Diencephalon (tissue), 1 donor: ENCODE results near the gene IL12RB1. TPM values are rescaled to one million over a fixed set of nuclear protein-coding genes. Genes with fewer than 3 reads are reported as not detected.

Experiments used
- total RNA-seq: library from RNA; depleted of rRNA; stranded (reverse); fragments of >200 nt; gene quantifications from one replicate; pipeline ENCODE4 v1.2.3, GENCODE V29; 2014

IL12RB1 gene
- total RNA-seq: 0.69 TPM

GRCh38 chr19:18086590-18087138 is at the start of gene IL12RB1:
IL12RB1 (minus strand) TSS chr19:18086934; CDS start chr19:18086823, 111 bp downstream.

GRCh38 chr19:18097217-18097992 is 10.7 kb upstream of the IL12RB1 start, which contains the start of gene MAST3:
MAST3 (plus strand) TSS chr19:18097778; CDS start chr19:18097793, 15 bp downstream.

Other genes starting within 250 kb of the IL12RB1 start
- 3.5 TPM for gene JAK3, start 239.0 kb downstream of the IL12RB1 start, total RNA-seq
- 547 TPM for gene RPL18A, start 227.0 kb downstream of the IL12RB1 start, total RNA-seq
- gene SLC5A5, start 215.0 kb downstream of the IL12RB1 start, total RNA-seq: 6.0 TPM
- gene CCDC124, start 153.9 kb downstream of the IL12RB1 start, total RNA-seq: 27.5 TPM
- gene KCNN1, start 119.8 kb downstream of the IL12RB1 start, total RNA-seq: 16.8 TPM
- 1.6 TPM for gene ARRDC2, start 78.8 kb downstream of the IL12RB1 start, total RNA-seq
- gene MAST3, start 10.8 kb upstream of the IL12RB1 start, total RNA-seq: 12.7 TPM
- gene PIK3R2, start 66.2 kb upstream of the IL12RB1 start, total RNA-seq: 34.1 TPM
- gene IFI30, start 86.9 kb upstream of the IL12RB1 start, total RNA-seq: 1.4 TPM
- 5.3 TPM for gene MPV17L2, start 106.3 kb upstream of the IL12RB1 start, total RNA-seq
- 72.0 TPM for gene RAB3A, start 117.1 kb upstream of the IL12RB1 start, total RNA-seq
- gene PDE4C, start 139.5 kb upstream of the IL12RB1 start, total RNA-seq: 3.9 TPM
- 0.92 TPM for gene IQCN, start 187.5 kb upstream of the IL12RB1 start, total RNA-seq
- 83.3 TPM for gene JUND, start 194.7 kb upstream of the IL12RB1 start, total RNA-seq
- gene LSM4, start 236.1 kb upstream of the IL12RB1 start, total RNA-seq: 79.8 TPM